Dermis microvascular lymphatic vessel endothelial cell (primary cell): ENCODE measurements around the gene LOXL4. TPM values are rescaled to one million over a fixed set of nuclear protein-coding genes. Genes with fewer than 3 reads are reported as not detected.

Experiments
- DNase-seq, 2 donors: peaks; one replicate each; pipeline versions ENCODE4 v3.0.0 to v3.0.0-alpha.2; 2010; ENCODE audit warnings: low read depth in 2 of 2
- total RNA-seq: library from RNA; depleted of rRNA; stranded (reverse); fragments of >200 nt; gene quantifications from 2 replicates; pipeline ENCODE4 v1.2.1, GENCODE V29; 2014

The LOXL4 gene
- total RNA-seq, 1 donor from 2014 or later, result 0.51 TPM

GRCh38 chr10:98295401-98295811 is 27.4 kb upstream of the LOXL4 start:
- no peak for DNase-seq

GRCh38 chr10:98294270-98294627 is 26.3 kb upstream of the LOXL4 start:
- DNase-seq, result no peak

- DNase-seq, result no peak
These were observed 25.7 kb upstream of the LOXL4 start for GRCh38 chr10:98293550-98294269.

GRCh38 chr10:98292971-98293370 is 25.0 kb upstream of the LOXL4 start:
- no peak for DNase-seq

- DNase-seq, result no peak
These were observed 21.8 kb upstream of the LOXL4 start for GRCh38 chr10:98289802-98290209.

GRCh38 chr10:98287321-98287720 is 19.3 kb upstream of the LOXL4 start:
- DNase-seq, result no peak

- DNase-seq, result no peak
These were observed 18.4 kb upstream of the LOXL4 start for GRCh38 chr10:98286419-98286818.

GRCh38 chr10:98285416-98285815 is 17.4 kb upstream of the LOXL4 start:
- no peak for DNase-seq

GRCh38 chr10:98276311-98276710 is 8.3 kb upstream of the LOXL4 start:
- DNase-seq, result no peak

GRCh38 chr10:98274562-98274961 is 6.6 kb upstream of the LOXL4 start:
- DNase-seq, result no peak

GRCh38 chr10:98273057-98273850 is 5.3 kb upstream of the LOXL4 start:
- no peak for DNase-seq

- DNase-seq, result no peak
These were observed 4.7 kb upstream of the LOXL4 start for GRCh38 chr10:98272656-98273055.

GRCh38 chr10:98272245-98272644 is 4.3 kb upstream of the LOXL4 start:
- DNase-seq, result no peak

- no peak for DNase-seq
These were observed 2.8 kb upstream of the LOXL4 start for GRCh38 chr10:98270786-98271185.

GRCh38 chr10:98270073-98270740 is 2.2 kb upstream of the LOXL4 start:
- no peak for DNase-seq

- peak; percentile 52 to 70 for DNase-seq
These were observed 1.5 kb upstream of the LOXL4 start for GRCh38 chr10:98269435-98269912.

- DNase-seq, result peak in 1 of 2 donors; percentile 17
These were observed 869 bp upstream of the LOXL4 start for GRCh38 chr10:98268694-98269431.

- no peak for DNase-seq
These were observed 713 bp downstream of the LOXL4 start for GRCh38 chr10:98267069-98267893.

- DNase-seq, result no peak
These were observed 1.3 kb downstream of the LOXL4 start for GRCh38 chr10:98266647-98267046.
